Measurements from ENCODE around the gene MSRB3.

- TF ChIP-seq CTCF (IDR thresholded peaks at IDR 0.05; ENCODE audit: poor library complexity, severe bottlenecking), result no peak
- TF ChIP-seq SMC3 (conservative IDR thresholded peaks at IDR 0.05; ENCODE audit: poor library complexity), result no peak
- TF ChIP-seq EZH2 (IDR thresholded peaks at IDR 0.05; ENCODE audit: borderline replicate concordance, insufficient read depth, low read length, poor library complexity, severe bottlenecking), result no peak
- no peak for TF ChIP-seq RAD21 (conservative IDR thresholded peaks at IDR 0.05)
- TF ChIP-seq EP300 (conservative IDR thresholded peaks at IDR 0.05; ENCODE audit: poor library complexity, severe bottlenecking), result no peak
- TF ChIP-seq POLR2AphosphoS5 (IDR thresholded peaks at IDR 0.05), result no peak
- no peak for TF ChIP-seq REST (IDR thresholded peaks at IDR 0.05; ENCODE audit: borderline replicate concordance)
- TF ChIP-seq TAF1 (IDR thresholded peaks at IDR 0.05; ENCODE audit: low read depth), result no peak
- no peak for TF ChIP-seq MXI1 (conservative IDR thresholded peaks at IDR 0.05; ENCODE audit: poor library complexity, severe bottlenecking)
These were observed 56.0 kb downstream of the MSRB3 start for GRCh38 chr12:65334521-65334920.
